DND-41 (cell line): ENCODE results near the gene TPGS2.

Experiments
- ATAC-seq: fragments of 200-7000 bp; cut with Tn5 transposase; 3 replicates; pipeline ENCODE4 v1.9.1; 2021; ENCODE audit warnings: low read depth; ENCODE audit not compliant: insufficient read depth
- DNase-seq: peaks from one replicate; pipeline ENCODE4 v3.0.0-alpha.2; 2020
- H2AFZ ChIP-seq: 2 replicates; pipeline ENCODE4 v1.6.0; 2012; ENCODE audit warnings: low read depth, low read length
- H3K27ac ChIP-seq: 2 replicates; pipeline ENCODE4 v1.5.1; 2012; ENCODE audit warnings: low read length, inconsistent platforms
- H3K27me3 ChIP-seq: fragments of 200-600 bp; sonication (generic); 2 replicates; pipeline ENCODE4 v1.6.0; 2012; ENCODE audit warnings: low read length, mild to moderate bottlenecking, inconsistent platforms; ENCODE audit not compliant: insufficient read depth, poor library complexity
- H3K36me3 ChIP-seq: 2 replicates; pipeline ENCODE4 v1.5.1; 2012; ENCODE audit warnings: low read length, inconsistent platforms; ENCODE audit not compliant: insufficient read depth
- H3K4me1 ChIP-seq: 2 replicates; pipeline ENCODE4 v1.5.1; 2012; ENCODE audit warnings: mild to moderate bottlenecking, low read length; ENCODE audit not compliant: insufficient read depth
- H3K4me2 ChIP-seq: 2 replicates; pipeline ENCODE4 v1.6.0; 2012; ENCODE audit warnings: mild to moderate bottlenecking, moderate library complexity, low read length, inconsistent platforms; ENCODE audit not compliant: insufficient read depth
- H3K4me3 ChIP-seq, 2 experiments: fragments of 200-600 bp in 1 of 2; shearing (Covaris generic) in 1 of 2; 2 replicates each; pipeline ENCODE4 v1.5.1; 2012 to 2016; ENCODE audit warnings: inconsistent platforms in 2 of 2, low read length in 2 of 2, mild to moderate bottlenecking in 2 of 2, low read depth in 1 of 2, moderate library complexity in 1 of 2
- H3K79me2 ChIP-seq: 2 replicates; pipeline ENCODE4 v1.6.0; 2012; ENCODE audit warnings: low read length, inconsistent platforms; ENCODE audit not compliant: insufficient read depth
- H3K9ac ChIP-seq: 2 replicates; pipeline ENCODE4 v1.6.0; 2012; ENCODE audit warnings: low read depth, mild to moderate bottlenecking, inconsistent platforms, low read length, moderate library complexity
- H3K9me3 ChIP-seq: 2 replicates; pipeline ENCODE4 v1.5.1; 2012; ENCODE audit warnings: low read length, moderate library complexity, mild to moderate bottlenecking, inconsistent platforms; ENCODE audit not compliant: insufficient read depth, severe bottlenecking
- H4K20me1 ChIP-seq: 2 replicates; pipeline ENCODE4 v1.6.0; 2012; ENCODE audit warnings: low read length; ENCODE audit not compliant: insufficient read depth
- EZH2 ChIP-seq: IDR thresholded peaks from 3 replicates; pipeline ENCODE4 v1.6.1; 2012; ENCODE audit warnings: borderline replicate concordance, low read depth, mild to moderate bottlenecking, moderate library complexity, low read length, inconsistent platforms; ENCODE audit not compliant: severe bottlenecking
- TF ChIP-seq, protein P1 (sequence below): IDR thresholded peaks from 2 replicates; pipeline ENCODE4 v1.5.1; 2012; ENCODE audit warnings: borderline replicate concordance, low read length, moderate library complexity, mild to moderate bottlenecking; ENCODE audit not compliant: poor library complexity, severe bottlenecking; ENCODE audit errors: extremely low read depth

The TPGS2 gene

DNA sequence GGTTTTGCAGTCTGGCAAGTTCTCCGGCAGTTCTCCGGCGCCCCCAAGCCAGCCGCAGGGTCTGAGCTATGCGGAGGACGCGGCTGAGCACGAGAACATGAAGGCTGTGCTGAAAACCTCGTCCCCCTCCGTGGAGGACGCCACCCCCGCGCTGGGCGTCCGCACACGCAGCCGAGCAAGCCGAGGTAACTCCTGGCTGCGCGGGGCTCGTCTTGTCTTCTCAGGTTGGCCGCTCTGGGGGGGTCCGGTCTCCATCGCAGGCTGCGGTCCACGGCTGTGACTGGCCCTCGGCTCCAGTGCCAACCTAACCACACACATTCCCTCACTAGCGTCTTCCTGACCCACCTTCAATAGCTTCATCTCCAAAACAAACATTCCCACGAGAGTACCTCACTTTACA, 68.2 kb downstream of the TPGS2 start:
- TF ChIP-seq EZH2, result no peak
- TF ChIP-seq, protein P1, sequence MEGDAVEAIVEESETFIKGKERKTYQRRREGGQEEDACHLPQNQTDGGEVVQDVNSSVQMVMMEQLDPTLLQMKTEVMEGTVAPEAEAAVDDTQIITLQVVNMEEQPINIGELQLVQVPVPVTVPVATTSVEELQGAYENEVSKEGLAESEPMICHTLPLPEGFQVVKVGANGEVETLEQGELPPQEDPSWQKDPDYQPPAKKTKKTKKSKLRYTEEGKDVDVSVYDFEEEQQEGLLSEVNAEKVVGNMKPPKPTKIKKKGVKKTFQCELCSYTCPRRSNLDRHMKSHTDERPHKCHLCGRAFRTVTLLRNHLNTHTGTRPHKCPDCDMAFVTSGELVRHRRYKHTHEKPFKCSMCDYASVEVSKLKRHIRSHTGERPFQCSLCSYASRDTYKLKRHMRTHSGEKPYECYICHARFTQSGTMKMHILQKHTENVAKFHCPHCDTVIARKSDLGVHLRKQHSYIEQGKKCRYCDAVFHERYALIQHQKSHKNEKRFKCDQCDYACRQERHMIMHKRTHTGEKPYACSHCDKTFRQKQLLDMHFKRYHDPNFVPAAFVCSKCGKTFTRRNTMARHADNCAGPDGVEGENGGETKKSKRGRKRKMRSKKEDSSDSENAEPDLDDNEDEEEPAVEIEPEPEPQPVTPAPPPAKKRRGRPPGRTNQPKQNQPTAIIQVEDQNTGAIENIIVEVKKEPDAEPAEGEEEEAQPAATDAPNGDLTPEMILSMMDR, result no peak
- Histone ChIP-seq H3K27me3 (no peaks in the 10 kb centered on the region), H4K20me1 (no peaks in the 10 kb centered on the region), H3K79me2 (no peaks in the 10 kb centered on the region), H3K36me3 (no peaks in the 10 kb centered on the region), H3K4me1 (no peaks in the 10 kb centered on the region), H3K4me2 (no peak overlapping the region), H3K9ac (no peak overlapping the region), H3K9me3 (no peaks in the 10 kb centered on the region), H3K27ac (no peak overlapping the region), H2AFZ (no peak overlapping the region), H3K4me3 (no peak overlapping the region)
- no peak for ATAC-seq
- no peak for DNase-seq

DNA sequence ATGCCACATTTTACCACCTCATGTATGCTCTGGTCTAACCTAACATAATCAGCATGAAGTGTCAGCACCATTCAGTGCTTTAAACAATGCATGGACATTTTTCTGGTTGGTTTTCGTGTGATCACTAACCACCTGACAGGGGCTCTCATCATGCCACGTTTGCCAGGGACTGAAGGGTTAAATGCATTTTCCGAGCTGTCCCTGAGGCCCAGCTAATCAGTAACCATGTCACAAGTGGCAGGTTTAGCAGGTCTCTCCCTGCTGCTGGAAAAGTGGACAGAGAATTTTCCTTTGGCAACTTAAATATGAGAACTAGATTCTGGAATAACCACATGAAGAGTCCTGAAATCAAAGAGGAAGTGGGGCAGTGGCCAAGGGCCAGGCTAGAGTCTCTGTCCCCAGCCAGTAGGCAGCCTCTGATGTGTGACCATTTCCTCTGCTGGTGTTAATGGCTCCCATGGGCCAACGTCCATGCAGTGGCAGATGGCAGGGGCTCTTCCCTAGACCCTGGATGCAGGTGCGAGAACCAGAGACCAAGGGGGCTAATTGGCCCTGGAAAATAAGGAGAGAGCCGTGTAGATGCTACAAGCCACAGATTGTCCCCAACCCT, 69.5 kb downstream of the TPGS2 start:
- TF ChIP-seq, protein P1, result no peak
- TF ChIP-seq EZH2, result no peak

DNA sequence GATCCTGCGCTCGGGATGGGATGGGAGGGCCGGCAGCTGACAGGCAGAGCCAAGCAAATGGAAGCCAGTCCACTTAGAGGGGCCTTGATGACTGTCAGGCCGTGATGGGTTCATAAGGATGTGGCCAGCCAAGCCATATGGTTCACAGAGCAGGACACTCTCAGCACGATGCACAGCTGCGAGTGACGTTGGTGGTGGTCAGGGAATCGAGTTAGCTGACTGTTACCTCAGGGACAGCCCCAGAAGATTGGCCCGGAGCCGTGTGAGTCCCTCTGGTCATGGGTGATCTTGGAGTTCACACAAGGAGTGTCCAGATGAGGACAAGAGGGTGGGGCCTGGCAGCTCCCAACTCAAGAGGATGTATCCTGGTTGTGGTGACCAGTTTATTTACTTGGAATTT, 70.2 kb downstream of the TPGS2 start:
- H3K4me1 ChIP-seq, result no peaks in the 10 kb centered on the region
- H3K4me3 ChIP-seq, result no peak overlapping the region
- TF ChIP-seq, protein P1, result no peak
- no peak for TF ChIP-seq EZH2
- H3K9me3 ChIP-seq, result no peaks in the 10 kb centered on the region
- DNase-seq, result no peak
- no peaks in the 10 kb centered on the region for H3K27me3 ChIP-seq
- no peak overlapping the region for H3K9ac ChIP-seq
- no peak for ATAC-seq
- H3K36me3 ChIP-seq, result no peaks in the 10 kb centered on the region
- H3K4me2 ChIP-seq, result no peak overlapping the region
- no peak overlapping the region for H2AFZ ChIP-seq
- H4K20me1 ChIP-seq, result no peaks in the 10 kb centered on the region
- H3K79me2 ChIP-seq, result no peaks in the 10 kb centered on the region
- no peak overlapping the region for H3K27ac ChIP-seq

More for the DNA sequence above, 69.5 kb downstream of the TPGS2 start:
- Histone ChIP-seq H2AFZ (no peak overlapping the region), H3K79me2 (no peaks in the 10 kb centered on the region), H4K20me1 (no peaks in the 10 kb centered on the region), H3K4me3 (no peak overlapping the region), H3K4me2 (no peak overlapping the region), H3K27me3 (no peaks in the 10 kb centered on the region), H3K36me3 (no peaks in the 10 kb centered on the region), H3K4me1 (no peaks in the 10 kb centered on the region), H3K27ac (no peak overlapping the region), H3K9ac (no peak overlapping the region), H3K9me3 (no peaks in the 10 kb centered on the region)
- no peak for DNase-seq
- ATAC-seq, result no peak
